Measurements from ENCODE around the gene TOP1. TPM values are rescaled to one million over a fixed set of nuclear protein-coding genes. Genes with fewer than 3 reads are reported as not detected.

Gene TOP1
- total RNA-seq, 1 donor from 2014 or later = 17.2 TPM

- no peaks in the 10 kb centered on the region for H3K27me3 ChIP-seq (ENCODE audit: control insufficient read depth in 3 of 3, insufficient read depth in 3 of 3, low read length in 3 of 3)
- H3K4me3 ChIP-seq (ENCODE audit: low read length in 3 of 3) = no peak overlapping the region
- H3K4me1 ChIP-seq (ENCODE audit: control insufficient read depth in 3 of 3, insufficient read depth in 3 of 3, low read length in 3 of 3) = peaks cover 11 to 16% (median 11%) of the 10 kb centered on the region in 3 donors
- H3K27ac ChIP-seq (ENCODE audit: low read depth, low read length) = no peak overlapping the region
- H3K9me3 ChIP-seq (ENCODE audit: control insufficient read depth in 3 of 3, low read length in 3 of 3) = no peaks in the 10 kb centered on the region
- H3K36me3 ChIP-seq (ENCODE audit: control insufficient read depth in 3 of 3, insufficient read depth in 3 of 3, low read length in 3 of 3) = peaks cover 0 to 9% (median 6%) of the 10 kb centered on the region in 3 donors
- H3K9ac ChIP-seq (ENCODE audit: low read depth in 1 of 3, low read length in 3 of 3) = no peak overlapping the region
Measured at GRCh38 chr20:41068806-41069205, 40.2 kb downstream of the TOP1 start.

GRCh38 chr20:41072190-41072863, 43.7 kb downstream of the TOP1 start:
- no peaks in the 10 kb centered on the region for H3K27me3 ChIP-seq (ENCODE audit: control insufficient read depth in 3 of 3, insufficient read depth in 3 of 3, low read length in 3 of 3)
- H3K9ac ChIP-seq (ENCODE audit: low read depth in 1 of 3, low read length in 3 of 3) = no peak overlapping the region

GRCh38 chr20:41072915-41073314, 44.3 kb downstream of the TOP1 start:
- Histone ChIP-seq H3K27ac (ENCODE audit: low read depth, low read length) (no peak overlapping the region), H3K4me3 (ENCODE audit: low read length in 3 of 3) (no peak overlapping the region), H3K4me1 (ENCODE audit: control insufficient read depth in 3 of 3, insufficient read depth in 3 of 3, low read length in 3 of 3) (peaks cover 11 to 16% (median 11%) of the 10 kb centered on the region in 3 donors), H3K9ac (ENCODE audit: low read depth in 1 of 3, low read length in 3 of 3) (no peak overlapping the region), H3K9me3 (ENCODE audit: control insufficient read depth in 3 of 3, low read length in 3 of 3) (no peaks in the 10 kb centered on the region), H3K27me3 (ENCODE audit: control insufficient read depth in 3 of 3, insufficient read depth in 3 of 3, low read length in 3 of 3) (no peaks in the 10 kb centered on the region), H3K36me3 (ENCODE audit: control insufficient read depth in 3 of 3, insufficient read depth in 3 of 3, low read length in 3 of 3) (peaks cover 1 to 12% (median 2%) of the 10 kb centered on the region in 3 donors)

More at GRCh38 chr20:41072190-41072863, 43.7 kb downstream of the TOP1 start:
- Histone ChIP-seq H3K27ac (ENCODE audit: low read depth, low read length) (peak overlapping the region; percentile 22), H3K36me3 (ENCODE audit: control insufficient read depth in 3 of 3, insufficient read depth in 3 of 3, low read length in 3 of 3) (peaks cover 0 to 13% (median 6%) of the 10 kb centered on the region in 3 donors), H3K4me3 (ENCODE audit: low read length in 3 of 3) (no peak overlapping the region), H3K4me1 (ENCODE audit: control insufficient read depth in 3 of 3, insufficient read depth in 3 of 3, low read length in 3 of 3) (peaks cover 11 to 16% (median 11%) of the 10 kb centered on the region in 3 donors), H3K9me3 (ENCODE audit: control insufficient read depth in 3 of 3, low read length in 3 of 3) (no peaks in the 10 kb centered on the region)

- peaks cover 11 to 16% (median 11%) of the 10 kb centered on the region in 3 donors for H3K4me1 ChIP-seq (ENCODE audit: control insufficient read depth in 3 of 3, insufficient read depth in 3 of 3, low read length in 3 of 3)
- H3K27me3 ChIP-seq (ENCODE audit: control insufficient read depth in 3 of 3, insufficient read depth in 3 of 3, low read length in 3 of 3) = no peaks in the 10 kb centered on the region
- no peak overlapping the region for H3K27ac ChIP-seq (ENCODE audit: low read depth, low read length)
- no peaks in the 10 kb centered on the region for H3K9me3 ChIP-seq (ENCODE audit: control insufficient read depth in 3 of 3, low read length in 3 of 3)
- peaks cover 0 to 7% (median 2%) of the 10 kb centered on the region in 3 donors for H3K36me3 ChIP-seq (ENCODE audit: control insufficient read depth in 3 of 3, insufficient read depth in 3 of 3, low read length in 3 of 3)
- H3K9ac ChIP-seq (ENCODE audit: low read depth in 1 of 3, low read length in 3 of 3) = no peak overlapping the region
- no peak overlapping the region for H3K4me3 ChIP-seq (ENCODE audit: low read length in 3 of 3)
Measured at GRCh38 chr20:41074441-41074840, 45.8 kb downstream of the TOP1 start.

- Histone ChIP-seq H3K27ac (ENCODE audit: low read depth, low read length) (no peak overlapping the region), H3K4me3 (ENCODE audit: low read length in 3 of 3) (no peak overlapping the region), H3K9ac (ENCODE audit: low read depth in 1 of 3, low read length in 3 of 3) (no peak overlapping the region), H3K27me3 (ENCODE audit: control insufficient read depth in 3 of 3, insufficient read depth in 3 of 3, low read length in 3 of 3) (no peaks in the 10 kb centered on the region), H3K9me3 (ENCODE audit: control insufficient read depth in 3 of 3, low read length in 3 of 3) (no peaks in the 10 kb centered on the region), H3K36me3 (ENCODE audit: control insufficient read depth in 3 of 3, insufficient read depth in 3 of 3, low read length in 3 of 3) (peaks cover 2 to 16% (median 5%) of the 10 kb centered on the region in 3 donors), H3K4me1 (ENCODE audit: control insufficient read depth in 3 of 3, insufficient read depth in 3 of 3, low read length in 3 of 3) (peaks cover 8 to 12% (median 11%) of the 10 kb centered on the region in 3 donors)
Measured at GRCh38 chr20:41076776-41077175, 48.2 kb downstream of the TOP1 start.

GRCh38 chr20:41078329-41078728, 49.7 kb downstream of the TOP1 start:
- Histone ChIP-seq H3K9me3 (ENCODE audit: control insufficient read depth in 3 of 3, low read length in 3 of 3) (no peaks in the 10 kb centered on the region), H3K4me3 (ENCODE audit: low read length in 3 of 3) (no peak overlapping the region), H3K27me3 (ENCODE audit: control insufficient read depth in 3 of 3, insufficient read depth in 3 of 3, low read length in 3 of 3) (no peaks in the 10 kb centered on the region), H3K27ac (ENCODE audit: low read depth, low read length) (no peak overlapping the region), H3K36me3 (ENCODE audit: control insufficient read depth in 3 of 3, insufficient read depth in 3 of 3, low read length in 3 of 3) (peaks cover 6 to 29% (median 7%) of the 10 kb centered on the region in 3 donors), H3K9ac (ENCODE audit: low read depth in 1 of 3, low read length in 3 of 3) (no peak overlapping the region), H3K4me1 (ENCODE audit: control insufficient read depth in 3 of 3, insufficient read depth in 3 of 3, low read length in 3 of 3) (no peaks in the 10 kb centered on the region)

GRCh38 chr20:41079066-41079465, 50.4 kb downstream of the TOP1 start:
- Histone ChIP-seq H3K4me1 (ENCODE audit: control insufficient read depth in 3 of 3, insufficient read depth in 3 of 3, low read length in 3 of 3) (no peaks in the 10 kb centered on the region), H3K9me3 (ENCODE audit: control insufficient read depth in 3 of 3, low read length in 3 of 3) (no peaks in the 10 kb centered on the region), H3K36me3 (ENCODE audit: control insufficient read depth in 3 of 3, insufficient read depth in 3 of 3, low read length in 3 of 3) (peaks cover 7 to 30% (median 8%) of the 10 kb centered on the region in 3 donors), H3K27ac (ENCODE audit: low read depth, low read length) (no peak overlapping the region), H3K27me3 (ENCODE audit: control insufficient read depth in 3 of 3, insufficient read depth in 3 of 3, low read length in 3 of 3) (no peaks in the 10 kb centered on the region), H3K4me3 (ENCODE audit: low read length in 3 of 3) (no peak overlapping the region), H3K9ac (ENCODE audit: low read depth in 1 of 3, low read length in 3 of 3) (no peak overlapping the region)

GRCh38 chr20:41080866-41081265, 52.2 kb downstream of the TOP1 start:
- no peak overlapping the region for H3K27ac ChIP-seq (ENCODE audit: low read depth, low read length)
- H3K4me1 ChIP-seq (ENCODE audit: control insufficient read depth in 3 of 3, insufficient read depth in 3 of 3, low read length in 3 of 3) = no peaks in the 10 kb centered on the region
- peaks cover 14 to 39% (median 16%) of the 10 kb centered on the region in 3 donors for H3K36me3 ChIP-seq (ENCODE audit: control insufficient read depth in 3 of 3, insufficient read depth in 3 of 3, low read length in 3 of 3)
- no peak overlapping the region for H3K9ac ChIP-seq (ENCODE audit: low read depth in 1 of 3, low read length in 3 of 3)
- H3K9me3 ChIP-seq (ENCODE audit: control insufficient read depth in 3 of 3, low read length in 3 of 3) = no peaks in the 10 kb centered on the region
- H3K4me3 ChIP-seq (ENCODE audit: low read length in 3 of 3) = no peak overlapping the region
- H3K27me3 ChIP-seq (ENCODE audit: control insufficient read depth in 3 of 3, insufficient read depth in 3 of 3, low read length in 3 of 3) = no peaks in the 10 kb centered on the region

GRCh38 chr20:41081276-41081814, 52.7 kb downstream of the TOP1 start:
- H3K36me3 ChIP-seq (ENCODE audit: control insufficient read depth in 3 of 3, insufficient read depth in 3 of 3, low read length in 3 of 3) = peaks cover 14 to 39% (median 16%) of the 10 kb centered on the region in 3 donors
- H3K27ac ChIP-seq (ENCODE audit: low read depth, low read length) = no peak overlapping the region
- no peak overlapping the region for H3K4me3 ChIP-seq (ENCODE audit: low read length in 3 of 3)
- H3K27me3 ChIP-seq (ENCODE audit: control insufficient read depth in 3 of 3, insufficient read depth in 3 of 3, low read length in 3 of 3) = no peaks in the 10 kb centered on the region
- no peak overlapping the region for H3K9ac ChIP-seq (ENCODE audit: low read depth in 1 of 3, low read length in 3 of 3)
- no peaks in the 10 kb centered on the region for H3K4me1 ChIP-seq (ENCODE audit: control insufficient read depth in 3 of 3, insufficient read depth in 3 of 3, low read length in 3 of 3)
- H3K9me3 ChIP-seq (ENCODE audit: control insufficient read depth in 3 of 3, low read length in 3 of 3) = no peaks in the 10 kb centered on the region

GRCh38 chr20:41082306-41082705, 53.7 kb downstream of the TOP1 start:
- Histone ChIP-seq H3K4me1 (ENCODE audit: control insufficient read depth in 3 of 3, insufficient read depth in 3 of 3, low read length in 3 of 3) (no peaks in the 10 kb centered on the region), H3K9ac (ENCODE audit: low read depth in 1 of 3, low read length in 3 of 3) (no peak overlapping the region), H3K9me3 (ENCODE audit: control insufficient read depth in 3 of 3, low read length in 3 of 3) (no peaks in the 10 kb centered on the region), H3K36me3 (ENCODE audit: control insufficient read depth in 3 of 3, insufficient read depth in 3 of 3, low read length in 3 of 3) (peaks cover 14 to 35% (median 16%) of the 10 kb centered on the region in 3 donors), H3K27ac (ENCODE audit: low read depth, low read length) (no peak overlapping the region), H3K27me3 (ENCODE audit: control insufficient read depth in 3 of 3, insufficient read depth in 3 of 3, low read length in 3 of 3) (no peaks in the 10 kb centered on the region), H3K4me3 (ENCODE audit: low read length in 3 of 3) (no peak overlapping the region)

Measured in skeletal muscle tissue (tissue), 4 donors.